Activated T-cell treated with anti-CD3 and anti-CD28 coated beads, Interleukin-2, amount 50 U/mL, for 24 hours (primary cell): ENCODE measurements around the gene TPMT.
A peak's percentile ranks its signal among the peaks of the same experiment; 100 is the strongest.

Experiments used
- DNase-seq: peaks from one replicate; pipeline ENCODE4 v3.0.0-alpha.2; 2020
- H3K27ac Mint-ChIP-seq: 2 replicates; pipeline ENCODE4 v1.8.0; 2020; ENCODE audit warnings: mild to moderate bottlenecking, mixed read lengths
- H3K27me3 Mint-ChIP-seq: 2 replicates; pipeline ENCODE4 v1.8.0; 2020; ENCODE audit warnings: mixed read lengths
- H3K36me3 Mint-ChIP-seq: 2 replicates; pipeline ENCODE4 v1.8.0; 2020; ENCODE audit warnings: low read depth, mixed read lengths
- H3K4me1 Mint-ChIP-seq: 2 replicates; pipeline ENCODE4 v1.8.0; 2020; ENCODE audit warnings: low read depth, mixed read lengths
- H3K4me3 Mint-ChIP-seq: 2 replicates; pipeline ENCODE4 v1.8.0; 2020; ENCODE audit warnings: mild to moderate bottlenecking, moderate library complexity, mixed read lengths
- H3K9me3 Mint-ChIP-seq: 2 replicates; pipeline ENCODE4 v1.8.0; 2020; ENCODE audit warnings: mixed read lengths

The TPMT gene

GRCh38 chr6:18147160-18147559 is 7.7 kb downstream of the TPMT start:
- Mint-ChIP-seq H3K27ac (peak overlapping the region; percentile 80), H3K9me3 (no peaks in the 10 kb centered on the region), H3K36me3 (peaks cover 48% of the 10 kb centered on the region), H3K4me1 (peaks cover 19% of the 10 kb centered on the region), H3K27me3 (no peaks in the 10 kb centered on the region), H3K4me3 (no peak overlapping the region)
- no peak for DNase-seq

GRCh38 chr6:18142591-18142861 is 12.4 kb downstream of the TPMT start:
- peaks cover 7% of the 10 kb centered on the region for H3K4me1 Mint-ChIP-seq
- no peak overlapping the region for H3K27ac Mint-ChIP-seq
- H3K36me3 Mint-ChIP-seq = peaks cover 68% of the 10 kb centered on the region
- no peak overlapping the region for H3K4me3 Mint-ChIP-seq
- no peaks in the 10 kb centered on the region for H3K27me3 Mint-ChIP-seq
- H3K9me3 Mint-ChIP-seq = no peaks in the 10 kb centered on the region
- DNase-seq = no peak

DNA sequence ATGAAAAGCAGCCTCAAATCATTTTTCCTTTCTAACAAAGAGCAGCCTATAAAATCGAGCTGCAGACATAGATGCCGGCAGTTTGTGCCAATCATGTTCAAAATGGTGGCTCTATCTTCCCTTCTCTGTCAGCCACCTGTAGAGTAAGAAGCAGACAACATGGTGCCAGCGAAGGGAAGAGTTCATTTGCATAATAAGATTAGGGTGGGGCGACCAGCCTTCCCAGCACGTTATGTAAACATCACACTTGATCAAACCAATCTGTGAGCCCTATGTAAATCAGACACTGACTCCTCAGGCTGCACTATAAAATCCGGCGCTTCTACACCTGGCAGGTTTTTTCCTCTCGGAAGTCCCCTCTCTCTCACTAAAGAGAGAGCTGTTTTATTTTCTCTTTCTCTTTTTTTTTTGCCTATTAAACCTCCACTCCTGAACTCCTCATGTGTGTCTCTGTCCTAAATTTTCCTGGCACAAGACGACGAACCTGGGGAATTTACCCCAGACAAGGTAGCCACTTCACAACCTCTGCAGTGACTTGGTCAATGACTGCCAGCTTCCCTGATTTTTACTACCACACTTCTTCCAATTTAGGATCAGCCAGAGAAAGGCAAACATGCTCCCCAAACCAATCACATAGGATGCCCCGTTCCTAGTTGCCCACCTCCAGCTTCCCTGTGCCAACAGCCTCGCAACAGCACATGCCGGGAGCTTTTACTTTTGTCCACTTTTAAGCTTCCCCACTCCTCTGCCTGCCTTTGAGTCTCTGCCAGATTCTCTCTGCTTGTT is 12.9 kb downstream of the TPMT start:
- no peaks in the 10 kb centered on the region for H3K9me3 Mint-ChIP-seq
- no peak overlapping the region for H3K27ac Mint-ChIP-seq
- no peak for DNase-seq
- peaks cover 2% of the 10 kb centered on the region for H3K4me1 Mint-ChIP-seq
- no peaks in the 10 kb centered on the region for H3K27me3 Mint-ChIP-seq
- H3K36me3 Mint-ChIP-seq = peaks cover 66% of the 10 kb centered on the region
- no peak overlapping the region for H3K4me3 Mint-ChIP-seq

DNA sequence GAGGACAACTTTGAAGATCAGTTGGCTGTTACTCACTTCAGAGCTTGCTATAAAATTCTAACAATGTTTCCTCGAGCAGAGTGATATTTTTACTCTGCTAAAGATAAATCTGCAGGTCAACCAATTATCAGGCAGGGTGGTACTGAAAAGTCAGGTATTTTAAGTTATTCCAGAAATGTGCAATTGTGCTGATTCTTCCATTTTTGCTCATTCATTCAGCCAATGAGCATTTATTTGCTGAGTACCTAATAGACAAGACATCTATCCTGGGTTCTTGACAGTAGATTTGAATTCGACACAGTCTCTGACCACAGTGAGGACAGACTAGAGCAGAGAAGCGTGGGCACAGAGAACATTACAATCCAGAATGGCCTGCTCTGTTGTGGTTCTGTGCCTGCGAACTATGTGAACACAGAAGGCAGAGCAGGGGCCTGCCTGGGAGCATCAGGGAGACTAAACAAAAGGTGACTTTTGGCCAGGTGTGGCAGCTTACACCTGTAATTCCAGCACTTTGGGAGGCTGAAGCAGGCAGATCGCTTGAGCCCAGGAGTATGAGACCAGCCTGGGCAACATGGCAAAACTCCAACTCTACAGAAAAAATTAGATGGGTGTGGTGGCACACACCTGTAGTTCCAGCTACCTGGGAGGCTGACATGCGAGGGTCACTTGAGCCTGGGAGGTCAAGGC is 14.8 kb downstream of the TPMT start:
- Mint-ChIP-seq H3K27me3 (no peaks in the 10 kb centered on the region), H3K4me1 (peaks cover 6% of the 10 kb centered on the region), H3K9me3 (no peaks in the 10 kb centered on the region), H3K4me3 (no peak overlapping the region), H3K36me3 (peaks cover 68% of the 10 kb centered on the region), H3K27ac (no peak overlapping the region)
- no peak for DNase-seq

- H3K36me3 Mint-ChIP-seq = peaks cover 72% of the 10 kb centered on the region
- no peaks in the 10 kb centered on the region for H3K9me3 Mint-ChIP-seq
- peaks cover 9% of the 10 kb centered on the region for H3K4me1 Mint-ChIP-seq
- H3K27me3 Mint-ChIP-seq = no peaks in the 10 kb centered on the region
- H3K4me3 Mint-ChIP-seq = no peak overlapping the region
- no peak overlapping the region for H3K27ac Mint-ChIP-seq
- DNase-seq = no peak
These were observed 16.0 kb downstream of the TPMT start for GRCh38 chr6:18138906-18139305.

- no peaks in the 10 kb centered on the region for H3K27me3 Mint-ChIP-seq
- no peaks in the 10 kb centered on the region for H3K9me3 Mint-ChIP-seq
- H3K4me3 Mint-ChIP-seq = no peak overlapping the region
- peaks cover 9% of the 10 kb centered on the region for H3K4me1 Mint-ChIP-seq
- H3K36me3 Mint-ChIP-seq = peaks cover 69% of the 10 kb centered on the region
- no peak overlapping the region for H3K27ac Mint-ChIP-seq
- DNase-seq = no peak
These were observed 18.6 kb downstream of the TPMT start for GRCh38 chr6:18136260-18136659.

GRCh38 chr6:18135171-18135570 is 19.7 kb downstream of the TPMT start:
- DNase-seq = no peak
- H3K27me3 Mint-ChIP-seq = no peaks in the 10 kb centered on the region
- no peaks in the 10 kb centered on the region for H3K9me3 Mint-ChIP-seq
- peaks cover 63% of the 10 kb centered on the region for H3K36me3 Mint-ChIP-seq
- no peak overlapping the region for H3K27ac Mint-ChIP-seq
- H3K4me1 Mint-ChIP-seq = peaks cover 9% of the 10 kb centered on the region
- no peak overlapping the region for H3K4me3 Mint-ChIP-seq

GRCh38 chr6:18132346-18132745 is 22.5 kb downstream of the TPMT start:
- H3K4me3 Mint-ChIP-seq = no peak overlapping the region
- H3K4me1 Mint-ChIP-seq = peaks cover 9% of the 10 kb centered on the region
- H3K36me3 Mint-ChIP-seq = peaks cover 53% of the 10 kb centered on the region
- H3K9me3 Mint-ChIP-seq = no peaks in the 10 kb centered on the region
- no peaks in the 10 kb centered on the region for H3K27me3 Mint-ChIP-seq
- no peak for DNase-seq
- H3K27ac Mint-ChIP-seq = no peak overlapping the region

GRCh38 chr6:18126121-18126520 is 28.8 kb downstream of the TPMT start:
- Mint-ChIP-seq H3K4me3 (no peak overlapping the region), H3K9me3 (no peaks in the 10 kb centered on the region), H3K27ac (no peak overlapping the region), H3K36me3 (peaks cover 13% of the 10 kb centered on the region), H3K4me1 (peaks cover 13% of the 10 kb centered on the region), H3K27me3 (peaks cover 24% of the 10 kb centered on the region)
- no peak for DNase-seq

- no peaks in the 10 kb centered on the region for H3K9me3 Mint-ChIP-seq
- H3K4me1 Mint-ChIP-seq = peaks cover 13% of the 10 kb centered on the region
- H3K4me3 Mint-ChIP-seq = peak within 1 kb of the TSS; percentile 56
- DNase-seq = peak; percentile 85
- H3K27ac Mint-ChIP-seq = no peak within 1 kb of the TSS
- H3K36me3 Mint-ChIP-seq = no peaks in the 10 kb centered on the region
- peaks cover 58% of the 10 kb centered on the region for H3K27me3 Mint-ChIP-seq
These were observed 32.5 kb downstream of the TPMT start, which contains the start of gene NHLRC1 for GRCh38 chr6:18122128-18123093. Gene NHLRC1 (minus strand): TSS chr6:18122677. CDS start chr6:18122606, 71 bp downstream.

DNA sequence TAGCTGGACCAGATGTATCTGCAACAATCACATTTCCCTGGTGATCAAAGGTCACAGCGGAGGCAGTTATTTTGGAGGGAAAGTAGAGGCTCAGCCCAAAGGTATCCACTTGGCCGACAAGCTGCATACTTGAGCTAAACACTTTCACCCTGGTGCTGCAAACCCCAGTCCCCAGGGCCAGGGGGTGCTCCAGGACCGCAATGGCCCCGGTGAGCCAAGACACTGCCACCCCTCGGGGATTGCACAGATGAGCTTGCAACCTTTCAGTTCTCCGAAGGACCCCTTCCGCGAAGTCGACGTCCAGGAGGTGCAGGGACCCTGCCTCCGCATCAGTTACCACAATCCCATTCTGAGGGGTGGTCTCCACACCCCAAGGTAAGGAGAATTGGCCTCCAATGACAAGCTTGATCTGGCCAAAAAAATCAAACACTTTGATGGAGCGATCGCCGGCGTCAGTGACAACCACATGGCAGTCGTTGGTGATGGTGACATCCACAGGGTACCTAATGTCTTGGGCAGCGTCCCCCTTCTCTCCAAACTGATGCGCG is 33.2 kb downstream of the TPMT start:
- Mint-ChIP-seq H3K27me3 (peaks cover 65% of the 10 kb centered on the region), H3K9me3 (no peaks in the 10 kb centered on the region), H3K4me1 (peaks cover 13% of the 10 kb centered on the region), H3K36me3 (no peaks in the 10 kb centered on the region), H3K27ac (no peak overlapping the region), H3K4me3 (peak overlapping the region; percentile 23)
- DNase-seq = no peak

DNA sequence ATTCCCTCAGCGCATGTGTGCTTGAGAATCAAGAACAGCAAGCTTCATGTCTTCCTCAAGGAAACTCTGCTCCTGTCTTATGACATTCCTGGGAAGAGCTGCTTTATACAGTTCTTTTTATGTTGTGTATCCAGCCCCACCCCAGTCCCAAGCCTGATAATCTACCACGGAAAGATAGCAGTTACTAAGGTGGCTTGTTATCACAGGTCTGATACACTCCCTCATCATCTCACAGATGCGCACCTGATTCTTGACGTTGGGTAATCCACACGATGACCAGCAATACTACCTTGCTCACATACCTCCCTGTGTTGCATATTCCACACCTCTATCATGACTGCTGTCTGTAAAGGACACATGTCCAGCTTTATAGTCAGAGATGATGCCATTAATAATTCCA is 35.6 kb downstream of the TPMT start:
- no peaks in the 10 kb centered on the region for H3K36me3 Mint-ChIP-seq
- H3K27me3 Mint-ChIP-seq = peaks cover 67% of the 10 kb centered on the region
- no peak overlapping the region for H3K4me3 Mint-ChIP-seq

DNA sequence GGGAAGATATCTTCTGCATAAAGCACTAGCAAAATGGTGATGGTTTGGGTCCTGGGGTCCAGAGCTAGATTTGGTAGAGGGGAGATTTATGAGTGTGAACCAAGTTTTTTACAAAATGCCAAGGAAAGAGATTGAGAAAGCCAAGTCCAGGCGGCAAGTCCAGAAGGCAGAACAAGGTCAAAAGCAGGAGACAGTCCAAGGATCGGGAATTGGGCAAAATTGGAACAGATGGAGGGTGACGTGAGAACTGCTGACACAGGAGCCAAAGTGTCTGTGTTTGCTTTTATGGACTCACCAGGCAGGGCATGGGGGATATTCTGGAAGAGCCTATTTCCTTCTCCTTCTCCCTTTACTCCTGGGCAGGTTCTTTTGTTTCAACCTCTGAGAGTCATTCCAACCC is 36.5 kb downstream of the TPMT start:
- peaks cover 73% of the 10 kb centered on the region for H3K27me3 Mint-ChIP-seq
- no peak for DNase-seq
- H3K4me3 Mint-ChIP-seq = no peak overlapping the region
- H3K36me3 Mint-ChIP-seq = no peaks in the 10 kb centered on the region
- peaks cover 28% of the 10 kb centered on the region for H3K4me1 Mint-ChIP-seq
- H3K27ac Mint-ChIP-seq = no peak overlapping the region
- H3K9me3 Mint-ChIP-seq = no peaks in the 10 kb centered on the region

More for the DNA sequence above, 35.6 kb downstream of the TPMT start:
- no peak overlapping the region for H3K27ac Mint-ChIP-seq
- no peak for DNase-seq
- H3K4me1 Mint-ChIP-seq = peaks cover 28% of the 10 kb centered on the region
- no peaks in the 10 kb centered on the region for H3K9me3 Mint-ChIP-seq

GRCh38 chr6:18117136-18117535 is 37.7 kb downstream of the TPMT start:
- no peak for DNase-seq
- no peaks in the 10 kb centered on the region for H3K9me3 Mint-ChIP-seq
- H3K4me3 Mint-ChIP-seq = no peak overlapping the region
- H3K4me1 Mint-ChIP-seq = peaks cover 21% of the 10 kb centered on the region
- peaks cover 78% of the 10 kb centered on the region for H3K27me3 Mint-ChIP-seq
- no peak overlapping the region for H3K27ac Mint-ChIP-seq
- H3K36me3 Mint-ChIP-seq = no peaks in the 10 kb centered on the region
